K562 (cell line): Measurements from ENCODE around the gene GALNS. TPM values are rescaled to one million over a fixed set of nuclear protein-coding genes. Genes with fewer than 3 reads are reported as not detected.

Experiments used
- ARID3B ChIP-seq: fragments of 250-450 bp; sonication (Bioruptor Pico); IDR thresholded peaks from 2 replicates; pipeline ENCODE4 v1.4.0; 2020; ENCODE audit warnings: borderline replicate concordance
- ATF3 ChIP-seq, 2 experiments: fragments of 450-650 bp in 1 of 2; sonication (generic) in 1 of 2; formaldehyde crosslinking in 1 of 2; IDR thresholded peaks in 1 of 2; conservative IDR thresholded peaks in 1 of 2; 2 replicates each; pipeline versions ENCODE4 v1.6.1 to v1.8.1; 2016 to 2023; ENCODE audit warnings: mild to moderate bottlenecking in 2 of 2, moderate library complexity in 2 of 2, inconsistent platforms in 1 of 2, missing genetic modification reagents in 1 of 2
- CTCFL ChIP-seq: IDR thresholded peaks from 2 replicates; pipeline ENCODE4 v1.6.1; 2011; ENCODE audit warnings: borderline replicate concordance, low read depth, mild to moderate bottlenecking, moderate library complexity, low read length; ENCODE audit not compliant: insufficient read depth, poor library complexity, severe bottlenecking
- ELF4 ChIP-seq: fragments of 450-650 bp; formaldehyde crosslinking; IDR thresholded peaks from 2 replicates; pipeline ENCODE4 v1.4.0; 2022; ENCODE audit warnings: missing genetic modification characterization
- HES1 ChIP-seq: fragments of 450-650 bp; IDR thresholded peaks from 2 replicates; pipeline ENCODE4 v1.6.1; 2016; ENCODE audit warnings: low read depth, mild to moderate bottlenecking, moderate library complexity
- KLF13 ChIP-seq: fragments of 450-650 bp; IDR thresholded peaks from 2 replicates; pipeline ENCODE4 v1.6.1; 2016; ENCODE audit warnings: missing genetic modification characterization, low read depth, mild to moderate bottlenecking, missing compliant biosample characterization, moderate library complexity, borderline replicate concordance
- MAX ChIP-seq: sonication (generic); formaldehyde crosslinking; IDR thresholded peaks from 2 replicates; pipeline ENCODE4 v1.9.0; 2022; ENCODE audit warnings: mild to moderate bottlenecking, missing genetic modification reagents
- RNF219 ChIP-seq: fragments of 250-450 bp; sonication (Bioruptor Pico); IDR thresholded peaks from 2 replicates; pipeline ENCODE4 v1.5.0; 2022; ENCODE audit warnings: mild to moderate bottlenecking
- SIN3A ChIP-seq, 2 experiments: fragments of 150-350 bp in 1 of 2; IDR thresholded peaks; 2 replicates each; pipeline ENCODE4 v1.6.1; 2011 to 2016; ENCODE audit warnings: borderline replicate concordance in 2 of 2, low read depth in 2 of 2, low read length in 2 of 2, mild to moderate bottlenecking in 2 of 2, moderate library complexity in 2 of 2; ENCODE audit not compliant: control insufficient read depth in 1 of 2
- ZKSCAN8 ChIP-seq: fragments of 200-800 bp; sonication (Bioruptor generic); IDR thresholded peaks from 2 replicates; pipeline ENCODE4 v1.6.1; 2016; ENCODE audit warnings: missing genetic modification characterization, missing compliant biosample characterization
- ZNF592 ChIP-seq: fragments of 450-650 bp; IDR thresholded peaks from 2 replicates; pipeline ENCODE4 v1.6.1; 2017; ENCODE audit warnings: antibody characterized with exemption, mild to moderate bottlenecking
- ZNF695 ChIP-seq: fragments of 450-650 bp; formaldehyde crosslinking; IDR thresholded peaks from 2 replicates; pipeline ENCODE4 v1.4.0; 2020; ENCODE audit warnings: mild to moderate bottlenecking, moderate library complexity
- polyA plus RNA-seq, 8 experiments: library from polyadenylated mRNA; depleted of rRNA in 4 of 8; stranded (reverse) in 5 of 8; unstranded in 3 of 8; fragments of >200 nt; fragmentation: Nextera tagmentation in 2 of 8; fragmentation: Illumina TruSeq in 1 of 8; extraction: Ambion mirVana in 2 of 8; extraction: Trizol in 1 of 8; gene quantifications; 2 replicates each; pipeline versions ENCODE4 v1.2.1 to v1.2.3, GENCODE V29; 2011 to 2014; ENCODE audit warnings: inconsistent platforms in 1 of 8, missing spikeins in 1 of 8
- total RNA-seq, 7 experiments: library from RNA; depleted of rRNA in 6 of 7; stranded (reverse); fragments of >200 nt in 6 of 7; fragmentation: Illumina TruSeq in 2 of 7; extraction: Trizol in 2 of 7; gene quantifications; 2 replicates each; pipeline versions ENCODE4 v1.2.1 to v1.2.3, GENCODE V29; 2011 to 2021; ENCODE audit warnings: low replicate concordance in 1 of 7

GALNS gene
- total and polyA plus RNA-seq, 9 of the 15 experiments (the other 6 are each of a cell fraction or from before 2014, with no cell fraction given): 0.38 to 13.2 (median 4.3) TPM

GRCh38 chr16:88815901-88816589 lies 40.7 kb downstream of the GALNS start (continued):
- TF ChIP-seq ATF3 (IDR thresholded peaks at IDR 0.05) (no peak), ATF3 (CRISPR knock-in tag; conservative IDR thresholded peaks at IDR 0.05) (no peak), ZNF695 (CRISPR knock-in tag) (no peak), CTCFL (no peak), ZKSCAN8 (CRISPR knock-in tag) (no peak), RNF219 (CRISPR knock-in tag) (no peak), ZNF592 (no peak), SIN3A (IDR thresholded peaks at IDR 0.05; ENCODE audit: borderline replicate concordance in 2 of 2, control insufficient read depth in 1 of 2, low read depth in 2 of 2, low read length in 2 of 2) (no peak), HES1 (no peak), KLF13 (tag) (no peak), MAX (CRISPR knock-in tag) (0 out of 2 replicates have a peak, but pooled peaks have one; percentile 27), ELF4 (no peak), ARID3B (CRISPR knock-in tag) (no peak)
